CD4-positive, alpha-beta T cell treated with Interleukin-6 at 100 ng/mL for 8 hours (primary cell): Measurements from ENCODE around the gene ACTN1.

Experiments used
- DNase-seq: peaks from one replicate; pipeline ENCODE4 v3.0.0-alpha.2; 2020; ENCODE audit warnings: mixed read lengths, low spot score

Gene ACTN1

DNA sequence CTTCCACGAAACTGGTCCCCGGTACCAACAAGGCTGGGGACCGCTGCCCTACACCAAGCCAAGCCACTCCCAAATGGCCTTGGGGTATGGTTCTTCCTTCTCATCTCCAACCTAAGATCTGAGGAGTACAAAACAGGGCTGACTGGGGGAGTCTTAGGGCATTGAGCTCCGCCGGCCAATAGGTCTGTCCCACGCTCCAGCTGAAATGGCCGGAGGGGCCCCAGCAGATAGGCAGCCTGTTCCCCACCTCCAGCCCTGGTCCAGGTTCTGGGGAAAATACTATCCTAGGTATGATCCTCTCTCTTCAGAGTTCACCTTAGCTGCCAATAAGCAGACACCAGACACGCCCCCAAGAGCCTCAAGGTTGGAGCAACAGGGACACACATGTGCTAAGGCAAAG is 90.2 kb downstream of the ACTN1 start:
- DNase-seq: no peak

DNA sequence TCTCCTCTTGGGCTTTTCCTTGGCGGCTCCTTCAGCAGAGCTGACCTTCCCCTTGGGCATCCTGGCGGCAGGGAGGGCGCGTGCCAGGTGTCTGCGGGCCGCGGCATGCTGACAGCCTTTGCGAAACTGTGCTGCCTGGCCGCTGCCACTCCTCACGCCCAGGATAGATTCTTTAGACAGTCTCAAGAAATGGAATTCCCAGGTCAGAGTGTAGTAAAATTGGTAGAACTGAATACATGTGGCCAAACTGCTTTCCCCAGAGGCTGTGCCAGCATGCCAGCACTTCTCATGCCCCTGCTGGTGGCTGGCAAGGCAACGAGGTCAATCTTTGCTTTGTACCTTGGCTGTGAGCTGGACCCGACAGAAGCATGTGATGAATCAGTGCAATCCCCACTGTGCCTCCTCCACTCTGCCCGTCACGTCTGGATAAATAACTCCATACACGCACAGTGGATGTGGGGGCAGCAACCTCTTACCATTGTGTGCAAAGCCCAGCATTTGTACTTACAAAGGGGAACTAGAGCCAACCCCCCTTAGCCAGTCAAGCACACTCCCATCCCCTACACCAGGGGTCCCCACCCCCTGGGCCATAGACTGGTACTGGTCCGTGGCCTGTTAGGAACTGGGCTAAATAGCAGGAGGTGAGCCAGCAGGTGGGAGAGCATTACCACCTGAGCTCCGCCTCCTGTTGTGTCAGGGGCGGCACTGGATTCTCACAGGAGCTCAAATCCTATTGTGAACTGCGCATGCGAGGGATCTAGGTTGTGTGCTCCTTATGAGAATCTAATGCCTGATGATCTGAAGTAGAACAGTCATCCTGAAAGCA is 90.9 kb downstream of the ACTN1 start:
- no peak for DNase-seq

DNA sequence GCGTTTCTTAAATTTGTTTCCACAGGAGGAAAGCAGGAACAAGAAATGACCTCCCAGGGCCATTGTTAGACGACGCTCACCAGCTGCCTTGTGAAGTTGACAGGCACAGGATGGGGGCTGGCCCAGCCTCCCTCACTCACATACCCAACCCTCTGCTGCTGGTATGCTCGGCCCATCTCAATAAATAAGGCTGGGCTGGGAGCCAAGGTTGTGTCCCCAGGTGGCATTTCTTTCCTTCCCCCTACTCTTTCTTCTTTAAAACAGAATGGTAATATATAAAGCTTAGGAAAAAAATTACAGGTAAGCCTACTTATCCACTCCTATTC is 93.0 kb downstream of the ACTN1 start:
- DNase-seq: no peak

DNA sequence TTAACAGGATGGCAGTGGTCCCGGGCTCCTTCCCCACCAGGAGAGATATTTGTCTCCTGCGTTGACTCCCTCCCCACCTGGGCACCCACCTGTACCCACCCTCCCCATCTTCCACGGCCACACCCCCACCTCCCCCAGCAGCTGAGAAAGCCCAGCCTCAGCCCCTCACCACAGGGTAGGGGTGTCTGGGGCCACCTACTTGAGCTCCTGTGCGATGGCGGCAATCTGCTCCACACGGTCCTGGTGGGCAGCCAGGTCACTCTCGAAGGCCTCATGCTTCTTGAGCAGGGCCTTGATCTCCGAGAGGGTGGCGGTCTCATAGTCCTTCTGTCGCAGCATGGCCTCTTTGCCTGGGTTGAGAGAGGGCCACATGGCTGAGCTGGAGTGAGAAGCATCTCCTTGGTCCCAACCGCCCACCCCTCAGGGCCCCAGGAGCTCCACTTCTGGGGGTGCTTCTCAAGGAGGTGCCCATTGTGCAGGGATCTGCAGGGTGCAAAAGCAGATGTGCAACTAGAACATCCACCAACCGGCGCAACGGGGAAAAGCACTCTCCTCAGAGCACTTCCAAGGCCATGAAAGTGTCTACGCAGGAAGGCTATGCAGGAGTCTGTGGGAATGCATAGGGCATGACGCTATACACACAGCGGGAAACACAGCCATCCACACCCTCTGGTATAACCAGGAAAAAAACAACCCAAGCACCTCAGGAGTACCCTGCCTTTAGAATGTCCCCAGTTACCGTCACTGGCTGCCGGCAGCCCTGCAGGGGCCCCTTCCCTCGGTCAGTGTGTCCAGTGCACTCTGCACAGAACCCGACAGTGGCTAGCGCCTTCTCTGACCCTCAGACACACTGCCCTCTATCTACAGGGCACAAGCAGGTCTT is 93.6 kb downstream of the ACTN1 start:
- no peak for DNase-seq

DNA sequence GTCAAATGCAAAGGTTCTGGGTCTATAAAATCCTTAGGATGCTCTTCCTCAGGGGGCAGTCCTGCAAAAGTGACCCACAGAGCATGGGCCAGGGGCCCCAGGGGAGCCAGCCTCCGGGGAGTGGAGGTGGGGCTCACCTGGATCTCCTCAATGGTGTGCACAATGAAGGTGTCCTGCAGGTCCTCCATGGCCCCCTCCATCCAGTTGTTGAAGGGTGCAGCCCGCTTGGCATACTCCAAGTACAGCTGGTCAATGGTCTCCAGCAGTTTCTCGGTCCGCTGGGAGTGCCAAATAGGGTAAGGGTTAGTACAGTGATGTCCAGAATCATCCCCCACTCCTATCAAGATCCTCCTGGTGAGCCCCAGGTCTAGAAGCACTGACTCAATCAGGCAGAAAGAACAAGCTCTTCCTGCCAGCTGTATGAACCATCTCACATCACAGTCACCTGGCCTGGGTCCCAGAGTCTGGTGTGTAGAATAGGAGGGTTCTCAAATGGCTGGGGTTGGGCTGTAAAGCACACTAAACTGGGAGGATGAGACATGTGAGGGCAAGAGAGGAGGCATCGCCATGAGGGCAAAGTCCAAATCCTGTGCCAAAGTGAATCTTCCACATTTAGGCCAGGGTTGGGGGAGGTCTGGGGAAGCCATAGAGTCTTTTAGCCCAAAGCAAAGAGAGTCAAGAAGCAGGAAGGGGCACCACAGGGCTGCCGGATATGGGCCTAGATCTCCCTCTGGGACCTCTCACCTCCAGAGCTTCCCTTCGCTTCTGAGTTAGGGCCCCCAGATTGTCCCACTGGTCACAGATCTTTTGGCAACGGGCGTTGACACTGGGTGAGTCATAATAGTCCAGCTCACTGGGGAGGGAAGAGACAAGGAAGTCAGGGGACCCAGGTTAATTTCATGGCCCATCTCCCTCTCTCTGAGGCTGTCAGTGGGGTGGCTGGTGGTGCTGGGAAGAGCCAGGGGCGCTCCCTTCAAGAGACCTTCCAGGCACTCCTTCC is 94.8 kb downstream of the ACTN1 start:
- DNase-seq: no peak

DNA sequence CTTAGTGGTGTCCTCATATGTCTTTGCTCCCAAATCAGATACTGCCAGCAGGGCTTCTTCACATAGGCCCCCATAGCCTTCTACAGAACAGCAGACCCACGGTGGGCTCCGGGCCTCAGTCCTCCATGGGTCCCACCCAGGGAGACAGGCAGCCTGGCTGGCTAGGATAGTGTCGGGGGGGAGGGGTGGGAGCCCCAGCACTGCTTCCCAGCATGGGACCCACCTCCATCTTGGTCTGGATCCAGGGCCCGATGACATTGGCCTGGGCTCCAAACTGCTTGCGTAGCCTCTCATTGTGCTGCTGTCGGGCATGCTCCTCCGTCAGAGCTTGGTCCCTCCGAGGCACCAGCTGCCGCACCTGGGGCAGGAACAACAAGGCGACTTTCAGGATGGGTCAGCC is 96.9 kb downstream of the ACTN1 start:
- no peak for DNase-seq

DNA sequence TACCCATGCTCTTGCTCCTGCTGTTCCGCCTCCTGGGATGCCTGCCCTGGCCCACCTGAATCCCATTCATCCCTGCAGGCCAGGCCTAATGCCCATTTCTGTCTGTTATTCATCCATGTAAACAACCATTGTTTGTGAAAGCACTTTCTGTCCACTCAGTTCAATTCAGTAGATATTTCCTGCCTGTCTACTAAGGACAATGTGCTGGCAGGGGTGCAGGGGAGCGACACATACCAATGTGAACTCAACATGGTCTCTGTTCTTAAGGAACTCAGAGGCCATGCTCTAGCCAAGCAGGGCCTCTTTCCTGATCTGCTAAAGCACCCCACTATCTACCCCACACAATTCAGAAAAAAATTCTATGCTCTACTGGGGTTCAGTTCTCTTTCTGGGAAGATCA is 97.7 kb downstream of the ACTN1 start:
- DNase-seq: no peak

DNA sequence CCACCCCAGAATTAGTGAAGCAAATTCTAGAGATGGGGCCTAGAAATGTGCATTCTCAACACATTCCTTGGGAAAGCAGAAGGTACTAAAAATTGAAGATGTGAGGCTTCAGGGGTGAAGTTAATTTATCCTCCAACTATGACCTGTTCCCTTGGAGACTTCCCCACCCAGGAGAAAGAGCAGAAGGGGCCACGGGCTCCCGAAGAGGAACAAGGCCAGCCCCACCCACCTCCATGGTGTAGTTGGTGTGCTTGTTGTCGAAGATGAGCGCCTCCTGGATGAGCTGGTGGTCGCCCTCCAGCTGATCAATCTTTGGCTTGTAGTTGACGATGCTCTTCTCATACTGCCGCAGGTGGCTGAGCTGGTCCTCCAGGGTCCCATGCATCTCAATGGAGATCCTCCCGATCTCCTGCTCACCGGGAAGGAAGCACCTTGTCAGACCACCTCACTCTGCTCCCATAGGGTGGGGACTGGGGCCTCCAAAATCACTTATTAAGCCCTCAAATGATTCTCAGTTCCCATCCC is 98.5 kb downstream of the ACTN1 start:
- DNase-seq: no peak

DNA sequence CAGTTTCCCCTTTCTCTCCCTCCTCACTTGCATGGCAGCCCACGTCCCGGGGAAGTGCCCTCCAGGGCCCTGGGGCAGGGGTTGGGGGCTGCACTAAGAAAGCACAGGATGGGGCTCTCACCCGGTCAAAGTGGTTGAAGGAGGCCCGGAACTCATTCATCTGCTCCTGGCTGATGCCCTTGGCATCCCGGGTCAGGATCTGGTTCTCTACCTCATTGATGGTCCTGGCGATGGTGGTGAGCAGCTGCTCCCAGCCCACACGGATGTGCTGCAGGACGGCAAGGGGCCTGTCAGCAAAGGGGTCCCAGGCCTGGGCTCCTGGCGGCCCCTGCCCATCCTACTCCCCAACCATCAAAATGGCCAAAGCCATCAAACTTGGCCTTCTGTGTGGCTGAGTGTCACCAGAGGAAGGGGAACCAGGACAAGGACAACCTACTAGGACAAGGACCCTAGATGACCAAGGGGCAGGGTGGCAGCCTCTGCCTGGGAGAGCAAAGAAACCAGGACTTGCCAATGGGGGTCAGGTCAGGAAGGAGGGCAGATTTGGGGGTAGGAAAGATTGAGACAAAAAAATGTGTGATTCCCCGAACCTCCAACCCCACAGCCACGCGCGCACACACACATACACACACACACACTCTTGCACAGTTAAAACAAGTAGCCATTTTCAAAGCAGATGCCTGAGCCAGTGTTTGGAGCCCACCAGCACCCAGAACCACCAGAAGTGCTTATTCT is 99.1 kb downstream of the ACTN1 start:
- no peak for DNase-seq

DNA sequence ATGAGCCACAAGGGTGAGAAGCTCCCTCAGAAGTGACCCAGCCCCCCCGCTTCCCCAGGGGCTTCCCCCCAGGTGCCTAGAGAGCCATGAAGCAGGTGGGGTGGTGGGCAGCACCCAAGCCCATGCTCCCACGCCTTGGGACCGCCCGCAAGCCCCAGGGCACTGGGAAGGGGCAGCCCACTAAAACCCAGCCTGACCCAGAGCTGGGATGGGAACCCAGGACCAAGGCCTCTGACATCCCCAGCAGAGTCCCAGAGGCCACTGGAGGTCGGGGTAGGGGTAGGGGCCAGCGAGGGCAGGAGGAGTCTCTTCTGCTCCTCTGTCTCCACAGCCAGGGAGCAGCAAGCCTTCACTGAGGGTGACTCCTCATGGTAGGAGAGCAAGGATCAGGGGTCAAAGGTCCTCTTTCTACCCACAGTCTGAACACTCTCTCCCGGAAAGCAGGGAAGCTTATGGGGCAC is 99.8 kb downstream of the ACTN1 start:
- no peak for DNase-seq

DNA sequence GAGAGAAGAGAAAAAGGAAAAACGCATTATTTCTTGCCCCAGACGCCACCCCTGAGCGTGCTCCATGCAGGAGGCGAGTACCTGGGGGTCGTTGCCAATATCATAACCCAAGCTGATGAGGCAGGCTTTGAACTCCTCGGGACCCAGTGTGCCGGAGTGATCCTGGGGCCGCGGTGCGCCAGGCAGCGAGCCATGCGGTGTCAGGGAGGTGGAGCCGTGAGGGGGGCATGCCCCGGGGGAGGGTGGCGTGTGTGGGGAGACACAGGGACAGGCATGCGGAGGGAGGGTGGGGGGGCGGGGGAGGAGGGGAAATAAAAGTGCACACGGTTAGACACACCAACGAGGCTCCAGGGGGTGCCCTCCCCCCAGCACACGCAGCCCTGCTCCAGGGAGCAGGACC is 100.2 kb downstream of the ACTN1 start:
- DNase-seq: no peak

DNA sequence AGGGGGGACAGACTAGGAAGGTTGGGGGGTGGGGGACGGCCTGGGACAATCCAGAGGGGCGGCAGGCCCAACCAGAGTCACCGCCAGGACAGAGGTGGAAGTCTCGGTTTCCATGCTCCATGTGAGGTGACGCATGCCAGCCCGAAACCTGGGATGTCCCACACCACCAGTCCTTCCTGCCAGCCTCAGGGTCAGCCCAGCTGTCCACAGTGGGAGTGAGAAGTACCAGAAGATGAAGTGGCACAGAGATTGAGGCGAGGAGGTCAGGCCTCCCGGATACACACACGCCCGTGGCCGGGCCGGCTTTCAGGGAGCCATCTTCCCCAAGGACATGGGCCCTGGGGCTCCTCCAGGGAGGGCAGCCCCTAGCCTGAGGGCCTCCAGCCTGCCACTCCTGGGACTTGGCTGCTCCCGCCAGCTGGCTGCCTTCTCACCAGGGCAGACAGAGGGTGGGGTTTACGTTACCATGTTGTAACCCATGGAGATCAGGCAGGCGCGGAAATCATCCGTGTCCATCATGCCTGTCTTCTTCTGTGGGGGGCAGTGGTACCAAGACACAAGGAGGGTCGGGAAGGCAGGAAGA is 101.0 kb downstream of the ACTN1 start:
- DNase-seq: no peak

DNA sequence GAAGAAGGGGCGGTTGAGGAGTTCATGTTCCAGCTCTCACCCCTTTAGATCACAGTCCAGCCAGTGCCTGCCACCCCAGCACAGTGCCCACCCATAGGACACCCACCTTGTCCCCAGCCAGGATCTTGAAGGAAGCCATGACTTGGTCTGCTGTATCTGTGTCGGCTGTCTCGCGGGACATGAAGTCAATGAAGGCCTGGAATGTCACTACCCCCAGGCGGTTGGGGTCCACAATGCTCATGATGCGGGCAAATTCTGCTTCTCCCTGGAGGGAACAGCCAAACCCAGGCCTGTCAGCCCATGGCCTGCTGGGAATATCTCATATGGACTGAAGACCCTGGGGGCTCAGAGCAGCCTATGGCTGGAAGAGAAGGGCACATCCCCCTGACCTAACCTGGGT is 102.1 kb downstream of the ACTN1 start:
- DNase-seq: no peak

DNA sequence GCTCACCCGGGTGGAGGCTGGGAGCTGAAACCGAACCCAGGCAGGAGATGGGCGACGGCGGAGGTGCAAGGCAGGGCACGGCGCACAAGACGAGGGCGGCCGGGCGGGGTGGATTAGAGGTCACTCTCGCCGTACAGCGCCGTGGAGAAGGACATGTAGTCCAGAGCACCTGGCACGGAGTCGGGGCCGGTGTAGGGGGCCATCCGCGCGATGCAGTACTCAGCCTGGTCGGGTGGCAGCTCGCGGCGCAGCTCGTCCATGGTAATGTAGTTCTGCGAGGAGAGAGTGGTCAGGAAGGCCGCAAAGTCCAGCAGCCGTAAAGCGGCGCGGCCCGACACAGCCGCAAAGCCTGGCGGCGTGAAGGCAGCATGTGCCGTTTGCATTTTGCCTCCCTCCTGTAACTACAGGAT is 104.4 kb downstream of the ACTN1 start:
- DNase-seq: no peak

DNA sequence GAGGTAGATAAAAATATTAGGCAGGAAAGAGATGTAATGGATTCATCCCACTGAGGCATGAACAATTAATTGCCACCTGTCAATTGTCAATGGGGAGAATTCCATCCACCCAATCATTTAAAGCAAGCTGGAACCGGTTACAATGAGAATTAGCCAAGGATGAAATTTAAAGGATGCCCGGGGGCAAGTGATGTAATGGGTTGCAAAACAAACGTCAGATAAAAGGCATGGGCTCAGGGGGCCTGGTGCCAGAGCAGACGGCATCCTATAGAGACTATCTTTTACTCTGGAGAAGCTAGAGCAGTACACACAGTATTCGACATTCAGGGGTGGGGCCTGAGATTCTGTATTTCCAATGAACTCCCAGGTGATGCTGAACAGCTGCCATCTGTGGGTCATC is 105.7 kb downstream of the ACTN1 start:
- no peak for DNase-seq

DNA sequence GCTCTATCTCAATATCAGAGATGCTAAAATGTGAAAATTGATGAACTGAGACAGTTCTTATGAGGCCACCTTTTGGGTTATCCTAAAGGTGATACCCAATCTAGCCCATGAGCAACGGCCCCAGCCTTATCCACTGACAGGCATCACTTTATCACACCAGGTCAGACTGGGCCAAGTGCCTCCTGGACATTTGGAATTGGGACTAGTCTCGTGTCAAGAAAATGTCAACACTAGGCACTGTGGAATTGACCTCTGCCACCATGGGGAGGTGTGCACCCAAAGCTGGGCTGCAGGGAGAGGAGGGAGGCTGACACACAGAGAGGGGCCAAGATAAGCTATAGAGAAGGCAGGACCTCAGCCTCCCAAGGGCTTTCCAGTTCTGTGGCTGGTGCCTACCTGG is 107.7 kb downstream of the ACTN1 start:
- no peak for DNase-seq

DNA sequence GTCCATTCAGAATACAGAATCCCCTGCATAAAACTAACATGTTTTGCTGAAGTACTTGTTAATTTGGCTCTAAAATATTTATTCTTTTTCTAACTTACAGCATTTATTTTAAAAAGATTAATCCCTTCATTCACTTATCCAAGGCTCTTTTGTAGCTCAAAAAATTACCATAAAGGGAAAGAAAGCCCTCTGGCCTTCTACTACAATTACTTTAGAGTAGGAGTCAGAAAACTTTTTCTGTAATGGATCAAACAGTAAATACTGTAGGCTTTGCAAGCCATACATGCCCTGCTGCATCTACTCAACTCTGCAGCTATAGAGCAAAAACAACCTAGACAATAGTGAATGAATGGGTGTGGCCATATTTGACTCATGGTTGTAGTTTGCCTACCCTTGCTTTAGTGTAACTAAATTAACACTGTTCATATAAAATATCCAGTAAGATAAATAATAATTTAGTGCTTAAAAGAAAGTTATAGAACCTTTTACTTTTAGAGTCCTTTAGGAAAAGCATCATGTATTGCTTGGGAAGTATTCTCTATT is 112.0 kb downstream of the ACTN1 start:
- DNase-seq: no peak

DNA sequence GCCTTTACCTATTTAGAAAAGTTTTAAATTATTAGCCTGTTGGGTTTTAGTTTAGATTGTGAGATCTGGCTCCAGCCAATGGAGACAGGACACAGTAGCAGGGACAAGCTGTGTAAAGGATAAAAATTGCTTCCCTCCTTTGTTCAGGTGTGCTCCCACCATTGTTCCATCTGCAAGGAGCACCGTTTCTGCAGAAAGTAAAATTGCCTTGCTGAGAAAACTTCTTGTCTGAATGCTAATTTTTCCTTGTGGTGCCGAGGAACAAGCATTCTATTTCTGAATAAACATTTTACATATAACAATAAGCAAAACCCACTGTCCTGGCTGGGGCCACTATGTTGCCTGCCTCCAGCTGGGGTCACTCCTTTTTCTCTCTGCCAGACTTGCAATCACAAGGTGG is 113.6 kb downstream of the ACTN1 start:
- DNase-seq: no peak

DNA sequence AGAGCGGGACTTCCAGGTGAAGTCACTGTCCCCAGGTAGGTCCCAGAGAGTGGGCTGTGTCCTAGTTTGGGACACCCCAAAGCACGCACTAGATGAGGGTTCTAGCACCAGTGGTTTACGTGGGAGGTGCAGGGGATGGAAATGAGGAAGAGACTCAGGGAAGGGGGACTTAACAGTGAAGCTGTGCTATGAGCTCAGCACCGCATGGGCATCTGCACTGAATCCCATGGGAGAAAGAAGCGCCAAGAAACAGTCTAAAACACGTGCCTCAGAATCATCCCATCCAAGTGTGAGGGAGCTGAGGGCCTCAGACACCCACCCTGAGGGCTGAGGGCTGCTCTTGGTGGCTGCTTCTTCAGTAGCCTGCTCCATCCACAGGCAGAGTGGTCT is 114.7 kb downstream of the ACTN1 start:
- DNase-seq: no peak

DNA sequence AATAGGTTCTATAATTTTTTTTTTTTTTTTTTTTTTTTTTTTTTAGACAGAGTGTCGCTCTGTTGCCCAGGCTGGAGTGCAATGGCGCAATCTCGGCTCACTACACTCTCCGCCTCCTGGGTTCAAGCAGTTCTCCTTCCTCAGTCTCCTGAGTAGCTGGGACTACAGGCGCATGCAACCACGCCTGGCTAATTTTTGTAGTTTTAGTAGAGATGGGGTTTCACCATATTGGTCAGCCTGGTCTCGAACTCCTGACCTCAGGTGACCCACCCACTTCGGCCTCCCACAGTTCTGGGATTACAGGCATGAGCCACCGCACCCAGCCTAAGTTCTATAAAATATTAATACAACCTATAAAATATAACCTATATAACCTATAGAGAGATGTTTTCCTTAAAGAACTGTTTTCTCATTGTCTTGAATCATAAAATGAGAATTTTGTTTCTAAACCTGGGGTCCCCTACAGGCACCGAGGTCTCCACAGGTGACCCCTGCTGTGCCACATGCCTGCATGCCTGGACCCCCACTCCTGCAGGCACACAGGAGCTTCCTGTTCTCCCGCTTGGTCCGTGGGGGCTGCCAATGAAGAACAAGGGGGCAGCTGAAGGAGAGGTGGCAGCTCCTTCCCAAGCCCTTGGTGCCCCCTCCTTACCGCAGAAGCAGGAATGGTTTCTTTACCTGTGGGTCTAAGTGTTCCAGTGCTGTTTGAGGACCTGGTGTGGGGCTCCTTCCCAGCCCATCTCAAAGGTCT is 115.3 kb downstream of the ACTN1 start:
- DNase-seq: no peak
